Progenitor cell of endocrine pancreas (in vitro differentiated cells): ENCODE results near the gene COL5A2. TPM values are rescaled to one million over a fixed set of nuclear protein-coding genes. Genes with fewer than 3 reads are reported as not detected.

Experiments used
- DNase-seq: peaks from one replicate; pipeline ENCODE4 v3.0.0; 2021; ENCODE audit warnings: low spot score; ENCODE audit not compliant: unreplicated experiment
- H3K27ac Mint-ChIP-seq: 2 replicates; pipeline ENCODE4 v1.8.0; 2021; ENCODE audit warnings: mild to moderate bottlenecking, moderate library complexity, mixed read lengths
- H3K27me3 Mint-ChIP-seq: 2 replicates; pipeline ENCODE4 v1.8.0; 2021; ENCODE audit warnings: mixed read lengths
- H3K36me3 Mint-ChIP-seq: 2 replicates; pipeline ENCODE4 v1.8.0; 2022; ENCODE audit warnings: mixed read lengths; ENCODE audit not compliant: insufficient read depth
- H3K4me1 Mint-ChIP-seq: 2 replicates; pipeline ENCODE4 v1.8.0; 2021; ENCODE audit warnings: low read depth, mixed read lengths
- H3K4me3 Mint-ChIP-seq: 2 replicates; pipeline ENCODE4 v1.8.0; 2021; ENCODE audit warnings: low read depth, mild to moderate bottlenecking, moderate library complexity, mixed read lengths
- H3K9me3 Mint-ChIP-seq: 2 replicates; pipeline ENCODE4 v1.8.0; 2021; ENCODE audit warnings: low read depth, mixed read lengths
- total RNA-seq: library from RNA; stranded (reverse); gene quantifications from 2 replicates; pipeline ENCODE4 v1.2.1, GENCODE V29; 2021
- TF ChIP-seq, protein P1 (sequence below): fragments of 200-600 bp; sonication (generic); IDR thresholded peaks from one replicate; pipeline ENCODE4 v1.5.0; 2021; ENCODE audit warnings: antibody characterized with exemption, mild to moderate bottlenecking; ENCODE audit not compliant: unreplicated experiment

The COL5A2 gene
- total RNA-seq, 1 donor from 2014 or later, result 4.5 TPM

DNA sequence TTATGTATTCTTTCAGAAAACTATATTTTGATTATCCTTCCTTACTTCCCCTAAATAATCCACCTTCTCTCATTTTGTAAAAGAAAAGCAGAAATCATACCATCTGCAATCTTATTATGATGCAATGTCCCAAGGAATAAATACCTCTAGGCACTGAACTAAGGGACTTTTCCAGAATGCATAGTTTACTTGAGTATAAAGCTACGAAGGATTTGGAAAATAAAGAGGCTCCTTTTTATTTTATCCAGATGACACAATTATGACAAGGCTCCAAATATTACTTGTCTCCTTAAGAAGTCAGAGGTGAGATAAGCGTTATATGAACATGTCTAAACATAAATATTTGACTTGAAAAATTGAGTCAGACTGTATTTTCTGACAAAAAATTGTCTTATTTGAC, 133.2 kb downstream of the COL5A2 start:
- TF ChIP-seq, protein P1, sequence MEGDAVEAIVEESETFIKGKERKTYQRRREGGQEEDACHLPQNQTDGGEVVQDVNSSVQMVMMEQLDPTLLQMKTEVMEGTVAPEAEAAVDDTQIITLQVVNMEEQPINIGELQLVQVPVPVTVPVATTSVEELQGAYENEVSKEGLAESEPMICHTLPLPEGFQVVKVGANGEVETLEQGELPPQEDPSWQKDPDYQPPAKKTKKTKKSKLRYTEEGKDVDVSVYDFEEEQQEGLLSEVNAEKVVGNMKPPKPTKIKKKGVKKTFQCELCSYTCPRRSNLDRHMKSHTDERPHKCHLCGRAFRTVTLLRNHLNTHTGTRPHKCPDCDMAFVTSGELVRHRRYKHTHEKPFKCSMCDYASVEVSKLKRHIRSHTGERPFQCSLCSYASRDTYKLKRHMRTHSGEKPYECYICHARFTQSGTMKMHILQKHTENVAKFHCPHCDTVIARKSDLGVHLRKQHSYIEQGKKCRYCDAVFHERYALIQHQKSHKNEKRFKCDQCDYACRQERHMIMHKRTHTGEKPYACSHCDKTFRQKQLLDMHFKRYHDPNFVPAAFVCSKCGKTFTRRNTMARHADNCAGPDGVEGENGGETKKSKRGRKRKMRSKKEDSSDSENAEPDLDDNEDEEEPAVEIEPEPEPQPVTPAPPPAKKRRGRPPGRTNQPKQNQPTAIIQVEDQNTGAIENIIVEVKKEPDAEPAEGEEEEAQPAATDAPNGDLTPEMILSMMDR, result no peak
- H3K36me3 Mint-ChIP-seq, result no peaks in the 10 kb centered on the region
- no peaks in the 10 kb centered on the region for H3K9me3 Mint-ChIP-seq
- no peak for DNase-seq
- H3K27ac Mint-ChIP-seq, result no peak overlapping the region
- peaks cover 6% of the 10 kb centered on the region for H3K4me1 Mint-ChIP-seq
- H3K4me3 Mint-ChIP-seq, result no peak overlapping the region
- peaks cover 7% of the 10 kb centered on the region for H3K27me3 Mint-ChIP-seq

DNA sequence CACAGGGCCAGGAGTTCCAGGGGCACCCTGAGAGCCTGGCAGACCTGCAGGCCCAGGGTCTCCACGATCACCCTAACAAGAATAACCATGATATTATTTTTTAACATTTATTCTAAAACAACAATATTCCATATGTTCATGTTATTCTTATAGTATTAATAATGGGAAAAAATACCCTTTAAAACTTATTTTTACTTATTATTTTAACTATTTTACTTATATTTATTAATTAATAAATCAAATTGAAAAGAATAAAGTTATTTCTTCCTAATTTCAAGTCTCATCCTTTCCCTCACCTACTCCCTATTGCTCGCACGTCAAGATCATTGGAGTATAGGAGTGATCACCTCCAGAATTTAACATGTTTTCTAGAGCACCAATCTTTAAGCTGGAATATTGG, 133.7 kb downstream of the COL5A2 start:
- TF ChIP-seq, protein P1, result no peak
- H3K27ac Mint-ChIP-seq, result no peak overlapping the region
- DNase-seq, result no peak
- no peak overlapping the region for H3K4me3 Mint-ChIP-seq
- no peaks in the 10 kb centered on the region for H3K36me3 Mint-ChIP-seq
- H3K27me3 Mint-ChIP-seq, result peaks cover 7% of the 10 kb centered on the region
- peaks cover 6% of the 10 kb centered on the region for H3K4me1 Mint-ChIP-seq
- H3K9me3 Mint-ChIP-seq, result no peaks in the 10 kb centered on the region

DNA sequence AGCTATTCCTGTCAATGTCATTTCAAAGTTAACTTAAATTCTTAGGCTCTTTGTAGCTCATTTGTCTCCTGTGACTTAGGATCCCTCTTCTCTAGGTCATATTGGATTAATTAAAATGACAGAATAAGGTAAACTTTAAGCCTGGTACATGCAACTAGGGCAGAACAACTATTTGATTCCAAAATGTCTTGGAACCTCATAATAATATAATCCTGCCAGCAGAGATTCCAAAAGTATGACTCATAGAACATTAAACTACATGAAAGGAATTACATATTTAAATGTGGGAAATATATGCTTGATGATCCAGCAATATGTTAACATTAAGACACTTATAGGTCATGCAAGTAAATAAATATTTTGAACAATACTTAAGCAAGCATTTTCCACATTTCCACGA, 142.0 kb downstream of the COL5A2 start:
- Mint-ChIP-seq H3K4me3 (no peak overlapping the region), H3K4me1 (no peaks in the 10 kb centered on the region), H3K27ac (no peak overlapping the region), H3K27me3 (no peaks in the 10 kb centered on the region), H3K36me3 (no peaks in the 10 kb centered on the region), H3K9me3 (no peaks in the 10 kb centered on the region)
- TF ChIP-seq, protein P1, result no peak
- no peak for DNase-seq

DNA sequence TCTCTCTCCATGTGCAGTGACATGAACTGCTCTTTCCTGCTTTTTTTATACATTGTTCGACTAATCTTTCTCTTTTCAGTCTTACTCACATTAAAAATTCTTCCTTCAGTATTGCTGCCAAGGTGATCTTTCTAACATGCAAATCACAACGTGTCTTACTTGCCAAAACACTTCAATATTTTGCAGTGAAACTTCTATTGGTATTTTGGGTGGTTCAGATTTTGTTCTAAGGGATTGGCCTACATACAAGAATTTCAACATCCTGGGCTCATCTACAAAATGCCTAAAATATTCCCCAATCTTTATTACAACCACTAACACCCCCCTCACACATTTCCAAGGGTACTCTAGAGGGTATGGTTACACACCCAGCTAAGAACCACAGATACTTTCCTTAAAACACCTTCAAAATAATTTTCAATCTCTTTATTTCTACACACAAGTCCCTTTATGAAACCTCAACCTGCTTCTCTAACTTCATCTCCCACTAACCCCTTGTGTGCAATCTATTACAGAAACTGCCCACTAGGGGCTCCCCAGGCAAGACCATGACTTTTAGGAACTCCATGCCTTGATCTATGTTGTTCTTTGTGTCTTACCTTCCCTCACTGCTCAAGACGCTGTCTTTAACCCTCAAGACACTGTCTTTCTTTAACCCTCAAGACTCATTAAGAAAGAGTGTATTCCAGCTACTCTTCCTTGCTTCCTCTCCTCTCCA, 154.5 kb downstream of the COL5A2 start:
- H3K36me3 Mint-ChIP-seq, result no peaks in the 10 kb centered on the region
- no peaks in the 10 kb centered on the region for H3K4me1 Mint-ChIP-seq
- TF ChIP-seq, protein P1, result peak; percentile 52
- no peak for DNase-seq
- no peaks in the 10 kb centered on the region for H3K9me3 Mint-ChIP-seq
- no peaks in the 10 kb centered on the region for H3K27me3 Mint-ChIP-seq
- no peak overlapping the region for H3K27ac Mint-ChIP-seq
- no peak overlapping the region for H3K4me3 Mint-ChIP-seq

DNA sequence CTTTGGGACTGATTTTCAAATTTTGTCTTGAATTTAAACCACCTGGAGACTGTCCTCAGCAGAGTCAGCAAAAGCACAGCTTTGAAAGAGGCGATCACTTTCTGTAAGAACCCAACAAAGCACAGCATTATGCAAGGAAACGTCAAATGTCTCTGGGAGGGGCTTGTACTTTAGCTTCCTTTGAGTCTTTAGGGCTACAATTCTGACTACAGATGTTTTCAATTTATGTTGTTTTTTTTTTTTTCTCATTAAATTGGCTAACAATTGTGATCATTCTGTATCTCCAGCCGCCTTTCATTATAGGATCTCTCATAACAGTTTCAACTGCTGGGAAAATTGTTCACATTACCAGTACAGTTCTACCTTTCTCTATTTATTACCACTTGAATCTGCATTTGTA, 157.1 kb downstream of the COL5A2 start:
- TF ChIP-seq, protein P1, result no peak
- Mint-ChIP-seq H3K9me3 (no peaks in the 10 kb centered on the region), H3K27ac (no peak overlapping the region), H3K4me1 (no peaks in the 10 kb centered on the region), H3K4me3 (no peak overlapping the region), H3K36me3 (no peaks in the 10 kb centered on the region), H3K27me3 (no peaks in the 10 kb centered on the region)
- DNase-seq, result no peak
